Body of pancreas (tissue), 4 donors: Measurements from ENCODE around the gene PTGDS. TPM values are rescaled to one million over a fixed set of nuclear protein-coding genes. Genes with fewer than 3 reads are reported as not detected.

Source experiments
- ATAC-seq: fragments of 150-250 bp; one replicate; pipeline ENCODE4 v1.9.1; 2016
- DNase-seq, 4 donors: peaks; one replicate each; pipeline ENCODE4 v3.0.0-alpha.2; 2019
- H3K27ac ChIP-seq, 4 donors: fragments of 200-600 bp; sonication (generic); 1 replicate in 3 of 4; 2 replicates in 1 of 4; pipeline versions ENCODE4 v1.5.1 to v1.6.1; 2016 to 2019; ENCODE audit warnings: mild to moderate bottlenecking in 1 of 4, mixed read lengths in 1 of 4, moderate library complexity in 1 of 4
- H3K27me3 ChIP-seq, 2 donors: fragments of 200-600 bp; sonication (generic); one replicate each; pipeline ENCODE4 v1.6.0; 2016; ENCODE audit warnings: mild to moderate bottlenecking in 1 of 2
- H3K36me3 ChIP-seq, 2 donors: fragments of 200-600 bp; sonication (generic); replicated peaks in 1 of 2; 2 replicates each; pipeline ENCODE4 v1.5.1; 2016; ENCODE audit warnings: low read depth in 2 of 2; ENCODE audit not compliant: insufficient read depth in 1 of 2
- H3K4me1 ChIP-seq: fragments of 200-600 bp; sonication (generic); one replicate; pipeline ENCODE4 v1.6.0; 2016
- H3K4me3 ChIP-seq, 2 donors: fragments of 200-600 bp; sonication (generic); 1 replicate in 1 of 2; 2 replicates in 1 of 2; pipeline ENCODE4 v1.5.1; 2016 to 2019
- H3K9me3 ChIP-seq, 3 donors: fragments of 200-600 bp; sonication (generic); 1 replicate in 2 of 3; 2 replicates in 1 of 3; pipeline ENCODE4 v1.5.1; 2016
- POLR2A ChIP-seq, 3 donors: fragments of 450-650 bp; IDR thresholded peaks; one replicate each; pipeline ENCODE4 v1.6.1; 2016; ENCODE audit warnings: antibody characterized with exemption in 3 of 3, mild to moderate bottlenecking in 2 of 3
- WGBS, 2 donors: methylation state at CpG; one replicate each; pipeline ENCODE4 v1.1.5; 2017; 5-methylcytosine and 5-hydroxymethylcytosine counted together
- intact Hi-C: fragments of 100-400 bp; cut with DNase I; formaldehyde crosslinking; loops from one replicate; pipeline ENCODE4 v1.15.1; 2023
- total RNA-seq, 2 donors: library from RNA; depleted of rRNA; stranded (reverse); fragments of >200 nt; gene quantifications; one replicate each; pipeline ENCODE4 v1.1.0, GENCODE V29; 2016
- TF ChIP-seq, protein P1 (sequence below), 7 experiments: fragments of 450-650 bp in 4 of 7; fragments of 200-600 bp in 3 of 7; sonication (generic) in 3 of 7; IDR thresholded peaks; one replicate each; pipeline ENCODE4 v1.5.1; 2016 to 2019; ENCODE audit warnings: antibody characterized with exemption in 7 of 7

The PTGDS gene
- total RNA-seq, 2 donors from 2014 or later, result 17.8 to 48.0 TPM

DNA sequence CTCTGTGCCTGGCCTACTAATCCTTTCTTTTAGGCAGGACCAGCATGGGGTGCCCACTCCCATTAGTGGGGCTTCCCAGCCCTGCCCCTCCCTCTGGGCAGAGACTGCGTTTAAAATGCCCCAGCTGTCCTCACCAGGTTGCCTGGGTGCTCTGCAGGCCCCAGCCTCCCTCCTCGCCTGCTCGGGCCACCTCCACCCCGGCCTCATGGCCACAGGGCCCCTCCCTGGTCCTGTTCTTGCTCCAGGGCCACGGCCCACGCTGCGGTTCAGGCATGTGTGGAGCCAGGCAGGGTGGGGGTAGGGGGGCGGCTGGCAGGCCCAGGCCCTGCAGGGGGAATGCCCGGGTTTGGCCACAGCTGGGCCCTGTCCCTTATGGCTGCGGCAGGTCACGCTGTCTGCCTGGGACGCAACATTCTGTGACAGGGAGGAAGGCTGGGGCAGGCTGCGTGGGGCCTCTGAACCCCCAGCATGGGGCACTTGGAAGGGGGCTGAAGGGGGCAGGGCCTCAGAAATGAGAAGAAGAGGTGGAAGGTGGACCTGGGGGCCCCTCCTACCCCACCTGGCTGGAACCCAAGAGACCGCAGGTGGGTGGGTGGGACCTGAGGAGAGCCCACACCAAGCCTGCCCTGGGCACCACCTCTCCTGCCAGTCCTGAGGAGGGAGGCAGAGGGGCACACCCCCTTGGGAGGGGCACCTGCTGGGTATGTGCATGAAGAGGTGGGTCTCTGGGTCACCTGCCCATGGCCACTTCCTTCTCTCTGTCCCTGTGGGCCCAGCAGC lies 25.6 kb upstream of the PTGDS start, which contains the start of gene LCN12:
Gene LCN12 (plus strand): TSS at position 733 of the 780 bp plus-strand sequence. CDS start 55 bp downstream, outside the sequence.
- TF ChIP-seq POLR2A (IDR thresholded peaks at IDR 0.05), result no peak
- TF ChIP-seq, protein P1, sequence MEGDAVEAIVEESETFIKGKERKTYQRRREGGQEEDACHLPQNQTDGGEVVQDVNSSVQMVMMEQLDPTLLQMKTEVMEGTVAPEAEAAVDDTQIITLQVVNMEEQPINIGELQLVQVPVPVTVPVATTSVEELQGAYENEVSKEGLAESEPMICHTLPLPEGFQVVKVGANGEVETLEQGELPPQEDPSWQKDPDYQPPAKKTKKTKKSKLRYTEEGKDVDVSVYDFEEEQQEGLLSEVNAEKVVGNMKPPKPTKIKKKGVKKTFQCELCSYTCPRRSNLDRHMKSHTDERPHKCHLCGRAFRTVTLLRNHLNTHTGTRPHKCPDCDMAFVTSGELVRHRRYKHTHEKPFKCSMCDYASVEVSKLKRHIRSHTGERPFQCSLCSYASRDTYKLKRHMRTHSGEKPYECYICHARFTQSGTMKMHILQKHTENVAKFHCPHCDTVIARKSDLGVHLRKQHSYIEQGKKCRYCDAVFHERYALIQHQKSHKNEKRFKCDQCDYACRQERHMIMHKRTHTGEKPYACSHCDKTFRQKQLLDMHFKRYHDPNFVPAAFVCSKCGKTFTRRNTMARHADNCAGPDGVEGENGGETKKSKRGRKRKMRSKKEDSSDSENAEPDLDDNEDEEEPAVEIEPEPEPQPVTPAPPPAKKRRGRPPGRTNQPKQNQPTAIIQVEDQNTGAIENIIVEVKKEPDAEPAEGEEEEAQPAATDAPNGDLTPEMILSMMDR (IDR thresholded peaks at IDR 0.05), result no peak
- ATAC-seq (no peak), DNase-seq (no peak)
- Histone ChIP-seq H3K9me3 (no peaks in the 10 kb centered on the region), H3K4me3 (no peak within 1 kb of the TSS), H3K27ac (peak within 1 kb of the TSS in 3 of 4 donors; percentile 91 to 92 (median 92)), H3K36me3 (no peaks in the 10 kb centered on the region), H3K27me3 (no peaks in the 10 kb centered on the region), H3K4me1 (peaks cover 47% of the 10 kb centered on the region)
- 78 to 85% methylated on average over 9 to 14 of the region's 14 CpGs for WGBS, 2 donors
- intact Hi-C loops, result loop anchor here (5.0 kb wide), 1 partner anchor 71 kb away; no protein-coding TSS in a partner anchor

DNA sequence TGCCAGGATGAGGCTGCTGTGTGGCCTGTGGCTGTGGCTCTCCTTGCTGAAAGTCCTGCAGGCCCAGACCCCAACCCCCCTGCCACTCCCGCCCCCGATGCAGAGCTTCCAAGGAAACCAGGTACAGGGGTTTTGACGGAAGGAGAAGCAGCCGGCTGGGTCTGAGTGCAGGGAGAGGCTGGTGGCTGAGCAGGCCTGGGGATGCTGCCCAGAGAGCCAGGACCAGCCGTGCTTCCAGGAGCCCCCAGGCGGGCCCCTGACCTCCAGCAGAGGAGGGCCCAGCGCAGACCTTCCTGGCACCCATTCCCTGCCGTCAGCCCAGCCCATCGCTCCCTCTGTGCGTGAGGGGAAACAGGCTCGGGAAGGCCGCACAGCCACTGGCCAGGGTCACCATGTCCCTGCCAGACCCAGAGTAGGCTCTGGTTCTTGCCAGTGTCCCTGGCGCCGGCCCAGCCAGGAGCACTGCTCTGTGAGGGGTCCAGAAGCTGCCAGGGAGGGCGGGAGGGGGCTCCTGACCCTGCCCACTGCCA lies 24.9 kb upstream of the PTGDS start:
- peaks cover 46% of the 10 kb centered on the region for H3K4me1 ChIP-seq
- DNase-seq (no peak), ATAC-seq (no peak)
- no peaks in the 10 kb centered on the region for H3K9me3 ChIP-seq
- H3K27ac ChIP-seq, result peak overlapping the region in 3 of 4 donors; percentile 15 to 92 (median 91)
- H3K36me3 ChIP-seq, result no peaks in the 10 kb centered on the region
- no peaks in the 10 kb centered on the region for H3K27me3 ChIP-seq
- no peak overlapping the region for H3K4me3 ChIP-seq
- TF ChIP-seq, protein P1 (IDR thresholded peaks at IDR 0.05), result no peak
- TF ChIP-seq POLR2A (IDR thresholded peaks at IDR 0.05), result no peak
- WGBS, 2 donors, result 63 to 87% methylated on average over 3 to 15 of the region's 15 CpGs
- intact Hi-C loops, result loop anchor here (5.0 kb wide), 1 partner anchor 70 kb away; no protein-coding TSS in a partner anchor

DNA sequence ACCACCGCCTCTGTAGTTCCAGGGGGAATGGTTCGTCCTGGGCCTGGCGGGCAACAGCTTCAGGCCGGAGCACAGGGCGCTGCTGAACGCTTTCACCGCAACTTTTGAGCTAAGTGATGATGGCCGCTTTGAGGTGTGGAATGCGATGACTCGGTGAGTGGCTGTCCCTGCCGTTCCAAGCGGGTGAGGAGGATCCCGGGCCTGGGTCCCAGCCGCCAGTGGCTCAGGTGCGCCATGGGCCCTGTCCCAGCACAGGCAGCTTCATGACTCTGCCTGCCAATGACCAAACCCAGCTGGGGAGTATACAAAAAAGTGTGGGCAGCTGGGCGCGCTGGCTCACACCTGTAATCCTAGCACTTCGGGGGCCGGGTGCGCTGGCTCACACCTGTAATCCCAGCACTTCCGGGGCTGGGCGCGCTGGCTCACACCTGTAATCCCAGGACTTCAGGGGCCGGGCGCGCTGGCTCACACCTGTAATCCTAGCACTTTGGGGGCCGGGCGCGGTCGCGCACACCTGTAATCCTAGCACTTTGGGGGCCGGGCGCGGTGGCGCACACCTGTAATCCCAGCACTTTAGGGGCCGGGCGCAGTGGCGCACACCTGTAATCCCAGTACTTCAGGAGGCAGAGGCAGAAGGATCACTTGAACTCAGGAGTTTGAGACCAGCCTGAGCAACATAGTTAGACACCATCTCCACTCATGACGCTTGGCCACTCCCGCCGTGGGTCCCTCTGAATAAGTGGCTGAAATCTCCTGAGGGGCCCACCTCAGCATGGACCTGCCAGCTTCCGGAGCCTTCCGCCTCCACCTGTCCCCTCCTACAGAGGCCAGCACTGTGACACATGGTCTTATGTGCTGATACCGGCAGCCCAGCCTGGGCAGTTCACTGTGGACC lies 24.2 kb upstream of the PTGDS start:
- 90% methylated on average over 43 of the region's 44 CpGs; no CpG with 5 or more reads in 1 of the 2 donors for WGBS, 2 donors
- Histone ChIP-seq H3K4me1 (peaks cover 39% of the 10 kb centered on the region), H3K9me3 (no peaks in the 10 kb centered on the region), H3K27ac (peak overlapping the region in 1 of 4 donors; percentile 91), H3K4me3 (no peak overlapping the region), H3K36me3 (no peaks in the 10 kb centered on the region), H3K27me3 (no peaks in the 10 kb centered on the region)
- intact Hi-C loops, result loop anchor here (5.0 kb wide), 1 partner anchor 69 kb away; no protein-coding TSS in a partner anchor
- no peak for TF ChIP-seq POLR2A (IDR thresholded peaks at IDR 0.05)
- TF ChIP-seq, protein P1 (IDR thresholded peaks at IDR 0.05), result no peak
- DNase-seq (no peak), ATAC-seq (no peak)

DNA sequence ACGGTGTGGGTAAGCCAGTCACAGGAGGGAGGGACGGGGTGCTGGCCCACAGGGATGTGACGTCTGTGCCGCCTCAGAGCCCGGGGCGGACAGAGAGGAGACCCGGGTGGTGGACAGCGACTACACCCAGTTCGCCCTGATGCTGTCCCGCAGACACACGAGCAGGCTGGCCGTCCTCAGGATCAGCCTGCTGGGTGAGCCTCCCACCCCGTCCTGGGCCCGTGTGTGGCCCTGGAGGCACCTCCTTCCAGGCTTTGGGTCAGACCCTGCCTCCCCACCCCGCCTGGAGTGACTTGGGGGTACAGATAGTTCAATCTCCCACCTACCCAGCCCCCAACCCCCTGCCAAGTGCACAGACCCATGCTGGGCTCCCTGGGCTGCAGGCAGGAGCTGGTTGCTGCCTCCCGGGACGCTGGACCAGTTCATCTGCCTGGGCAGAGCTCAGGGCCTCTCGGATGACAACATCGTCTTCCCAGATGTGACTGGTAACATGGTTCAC lies 23.5 kb upstream of the PTGDS start:
- TF ChIP-seq POLR2A (IDR thresholded peaks at IDR 0.05), result no peak
- TF ChIP-seq, protein P1 (IDR thresholded peaks at IDR 0.05), result no peak
- DNase-seq (no peak), ATAC-seq (no peak)
- H3K27ac ChIP-seq, result no peak overlapping the region
- no peak overlapping the region for H3K4me3 ChIP-seq
- H3K36me3 ChIP-seq, result no peaks in the 10 kb centered on the region
- H3K4me1 ChIP-seq, result peaks cover 32% of the 10 kb centered on the region
- no peaks in the 10 kb centered on the region for H3K9me3 ChIP-seq
- intact Hi-C loops, result loop anchor here (5.0 kb wide), 1 partner anchor 68 kb away; no protein-coding TSS in a partner anchor
- WGBS, 2 donors, result 70 to 81% methylated on average over 2 to 19 of the region's 19 CpGs
- no peaks in the 10 kb centered on the region for H3K27me3 ChIP-seq
